HG03469 (cell line): Measurements from ENCODE around the gene CMTM7.
A peak's percentile ranks its signal among the peaks of the same experiment; 100 is the strongest.
"Not testable (repeated sequence)": the region's sequence is repeated elsewhere in the genome, so short reads cannot be mapped to it uniquely, and the experiment has no call there.

Experiments used
- ATAC-seq: cut with Tn5 transposase; IDR thresholded peaks from one replicate; pipeline ENCODE4 v1.9.1; 2021; ENCODE audit warnings: mild to moderate bottlenecking, moderate library complexity, moderate number of reproducible peaks; ENCODE audit not compliant: unreplicated experiment

The CMTM7 gene

DNA sequence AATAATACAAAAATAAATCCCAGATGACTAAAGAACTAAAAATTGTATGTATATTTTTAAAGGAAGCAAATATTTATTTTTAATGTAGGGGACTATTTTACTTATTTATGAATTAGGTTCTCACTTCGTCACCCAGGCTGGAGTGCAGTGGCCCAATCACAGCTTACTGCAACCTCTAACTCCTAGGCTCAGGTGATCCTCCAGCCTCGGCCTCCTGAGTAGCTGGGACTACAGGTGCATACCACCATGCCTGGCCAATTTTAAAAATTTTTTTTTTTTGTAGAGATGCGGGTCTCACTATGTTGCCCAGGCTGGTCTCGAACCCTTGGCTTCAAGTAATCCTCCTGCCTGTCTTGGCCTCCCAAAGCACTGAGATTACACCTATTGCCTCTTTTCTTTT, 42.6 kb downstream of the CMTM7 start:
- no peak for ATAC-seq

DNA sequence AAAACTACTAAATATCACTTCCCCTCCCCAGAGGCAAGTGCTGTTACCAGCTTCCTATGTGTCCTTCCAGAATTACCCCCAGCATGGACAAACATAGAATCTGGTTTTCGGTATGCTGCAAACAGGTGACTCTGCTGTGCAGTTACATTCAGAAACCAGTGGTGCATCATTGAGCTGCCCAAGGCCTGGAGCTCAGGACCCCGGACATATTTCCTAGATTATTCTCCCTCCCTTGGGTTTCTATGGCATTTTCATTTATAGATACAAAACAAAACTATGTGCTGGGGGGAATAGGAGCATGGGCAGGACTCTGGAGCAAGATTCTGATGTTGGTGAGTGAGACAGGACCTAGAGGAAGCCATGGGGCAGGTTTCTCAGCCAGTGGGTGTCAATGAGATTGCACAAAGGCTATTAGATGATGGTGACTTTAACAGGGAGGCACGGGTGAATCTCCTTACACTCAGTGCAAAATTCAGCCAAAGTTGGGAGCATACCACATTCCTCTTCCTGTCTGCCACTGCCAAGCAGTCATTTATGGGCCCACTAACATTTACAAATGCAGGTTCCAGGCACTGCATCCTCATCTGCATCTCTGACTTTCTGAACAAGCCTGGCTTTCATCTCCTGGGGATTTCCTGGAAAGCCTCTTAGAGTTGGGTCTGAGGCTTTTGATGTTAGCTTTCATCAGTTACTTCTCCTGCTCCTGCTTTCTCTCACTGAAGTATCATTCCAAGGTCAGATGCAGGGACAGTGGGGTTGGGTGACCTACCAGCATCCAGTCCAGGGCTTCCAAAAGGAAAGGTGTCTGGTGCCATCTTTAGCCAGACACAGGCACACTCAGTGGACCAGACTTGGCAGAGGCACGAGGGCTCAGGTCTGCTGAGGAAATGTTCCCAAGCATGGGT, 44.5 kb downstream of the CMTM7 start:
- no peak for ATAC-seq

DNA sequence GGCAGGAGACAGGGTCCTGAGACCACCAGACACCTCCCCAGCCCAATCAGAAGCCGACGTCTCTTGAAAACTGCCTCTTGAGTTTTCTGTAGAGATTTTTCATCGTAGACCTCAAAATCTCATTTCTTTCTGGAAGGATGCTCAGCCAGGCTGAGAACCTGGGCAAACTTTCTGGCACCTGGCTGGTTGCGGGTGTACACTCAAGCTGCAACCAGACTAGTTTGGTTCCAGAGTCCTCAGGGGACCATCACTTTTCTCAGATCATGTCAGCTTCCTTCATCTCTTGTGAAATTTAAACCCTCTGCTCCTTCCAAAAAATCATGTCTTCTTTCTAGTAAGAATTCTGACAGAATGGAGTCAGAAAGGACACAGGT, 45.1 kb downstream of the CMTM7 start:
- ATAC-seq, result no peak

DNA sequence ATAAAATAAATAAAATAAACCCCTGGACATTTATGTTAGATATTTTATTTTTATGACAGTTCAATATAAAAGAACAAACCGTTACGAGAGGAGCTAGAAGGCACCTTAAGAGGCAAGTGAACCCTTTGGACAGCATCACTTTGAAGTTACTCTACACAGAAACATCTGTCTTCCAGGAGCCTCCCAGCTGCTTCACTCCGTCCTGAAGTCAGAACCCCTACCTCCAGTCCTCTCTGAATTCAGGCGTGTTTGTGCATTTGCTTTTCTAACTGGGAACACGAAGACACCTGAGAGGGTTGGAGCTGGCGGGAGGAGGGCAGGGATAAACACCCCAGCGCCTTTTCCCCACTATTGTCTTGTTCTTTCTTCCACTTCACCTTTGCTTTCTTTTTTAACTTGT, 46.2 kb downstream of the CMTM7 start:
- ATAC-seq, result no peak

DNA sequence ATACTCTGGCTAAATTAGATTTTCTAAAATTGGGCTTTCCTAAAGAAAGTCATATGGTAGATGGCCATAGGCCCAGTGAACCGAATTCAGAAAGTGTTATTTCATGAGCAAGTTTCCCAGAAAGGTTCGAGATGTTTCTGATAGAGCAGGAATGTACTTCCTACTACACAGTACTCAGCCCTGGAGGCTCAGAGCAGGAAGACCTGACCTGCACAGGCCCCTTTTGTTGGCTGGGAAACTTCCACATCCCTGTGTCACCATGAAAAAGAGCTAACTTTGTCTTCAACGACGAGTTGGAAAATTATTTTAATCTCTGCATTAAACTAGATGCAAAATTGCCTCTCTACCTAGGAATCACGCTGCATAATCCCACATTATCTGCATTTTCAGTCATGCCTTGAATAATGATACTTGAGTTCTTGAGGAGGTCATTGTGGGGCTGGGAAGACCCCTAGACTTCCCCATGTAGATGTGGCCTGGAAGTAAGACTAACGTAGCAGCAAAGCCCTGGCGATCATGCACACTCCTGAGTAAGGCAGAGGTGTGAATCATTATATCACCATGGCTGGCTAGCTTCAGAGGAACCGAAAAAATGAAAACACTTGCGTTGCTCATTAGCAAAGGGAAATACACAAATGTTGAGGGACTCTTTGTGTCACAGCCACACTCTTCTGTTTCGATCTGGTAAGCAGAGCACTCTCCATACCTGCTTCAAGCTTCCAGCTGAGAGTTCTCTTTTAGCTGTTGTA, 47.1 kb downstream of the CMTM7 start:
- ATAC-seq, result peak; percentile 93

DNA sequence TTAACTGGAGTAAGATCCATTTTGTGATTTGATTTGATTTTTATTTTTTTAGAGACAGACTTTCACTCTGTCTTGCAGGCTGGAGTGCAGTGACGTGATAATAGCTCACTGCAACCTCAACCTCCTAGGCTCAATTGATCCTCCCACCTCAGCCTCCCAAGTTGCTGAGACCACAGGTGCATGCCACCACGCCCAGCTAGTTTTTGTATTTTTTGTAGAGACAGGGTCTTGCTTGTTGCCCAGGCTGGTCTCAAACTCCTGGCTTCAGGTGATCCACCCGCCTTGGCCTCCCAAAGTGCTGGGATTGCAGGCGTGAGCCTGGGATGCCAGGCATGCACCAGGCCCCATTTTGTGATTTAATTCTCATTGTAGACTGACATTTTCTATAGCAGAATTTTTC, 47.8 kb downstream of the CMTM7 start:
- ATAC-seq, result not testable (repeated sequence)

DNA sequence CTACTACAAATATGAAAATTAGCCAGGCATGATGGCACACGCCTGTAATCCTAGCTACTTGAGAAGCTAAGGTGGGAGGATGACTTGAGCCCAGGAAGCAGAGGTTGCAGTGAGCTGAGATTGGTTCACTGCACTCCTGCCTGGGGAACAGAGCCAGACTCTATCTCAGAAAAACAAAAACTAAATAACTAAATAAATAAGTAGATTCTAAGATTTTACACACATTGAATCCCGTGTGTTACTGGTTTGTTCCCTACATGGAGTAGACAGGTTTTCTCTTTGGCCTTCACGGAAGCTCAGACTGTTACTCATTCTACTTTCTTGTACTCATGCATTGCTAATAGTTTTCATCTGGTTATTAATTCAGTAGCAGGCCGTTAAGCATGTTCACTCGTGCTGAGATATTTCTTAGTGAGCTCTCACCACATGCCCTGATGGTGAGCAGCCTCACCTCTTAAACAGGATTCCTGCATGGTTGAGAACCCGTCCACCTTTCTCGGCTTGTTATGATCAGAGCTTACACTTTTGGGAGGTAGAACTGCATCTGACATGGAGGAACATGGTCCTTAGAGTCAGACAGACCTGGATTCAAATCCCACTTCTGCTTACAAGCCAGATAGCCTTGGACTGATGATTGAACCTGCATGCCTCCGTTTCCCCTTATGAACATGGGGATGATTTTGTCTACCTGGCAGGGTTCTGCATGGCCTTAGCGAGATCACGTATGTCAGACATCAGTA, 49.1 kb downstream of the CMTM7 start:
- no peak for ATAC-seq

DNA sequence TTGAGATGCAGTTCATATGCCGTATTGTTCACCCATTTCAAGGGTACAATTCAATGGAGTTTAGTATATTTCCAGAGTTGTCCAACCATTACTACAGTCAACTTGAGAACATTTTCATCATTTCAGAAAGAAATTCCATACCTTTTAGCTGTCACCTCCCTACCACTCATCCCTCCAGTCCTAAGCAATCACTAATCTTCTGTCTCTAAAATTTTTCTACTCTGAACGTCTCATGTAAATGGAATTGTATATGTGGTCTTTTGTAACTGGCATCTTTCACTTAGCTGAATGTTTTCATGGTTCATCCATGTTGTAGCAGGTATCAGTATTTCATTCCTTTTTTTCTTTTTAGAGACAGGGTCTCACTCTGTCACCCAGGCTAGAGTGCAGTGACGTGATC, 51.1 kb downstream of the CMTM7 start:
- no peak for ATAC-seq

DNA sequence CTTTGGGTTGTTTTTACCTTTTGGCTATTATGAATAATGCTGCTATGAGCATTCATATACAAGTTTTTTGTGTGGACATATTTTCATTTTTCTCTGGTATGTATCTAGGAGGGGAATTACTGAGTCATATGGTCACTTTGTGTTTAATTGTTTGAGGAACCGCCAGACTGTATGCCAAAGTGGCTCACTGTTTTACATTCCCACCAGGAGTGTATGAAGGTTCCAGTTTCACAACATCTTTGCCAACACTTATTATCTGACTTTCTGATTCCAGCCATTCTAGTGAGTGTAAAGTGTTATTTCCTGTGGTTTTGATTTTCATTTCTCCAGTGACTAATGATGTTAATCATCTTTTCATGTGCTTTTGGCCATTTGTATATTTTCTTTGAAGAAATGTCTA, 51.8 kb downstream of the CMTM7 start:
- no peak for ATAC-seq

DNA sequence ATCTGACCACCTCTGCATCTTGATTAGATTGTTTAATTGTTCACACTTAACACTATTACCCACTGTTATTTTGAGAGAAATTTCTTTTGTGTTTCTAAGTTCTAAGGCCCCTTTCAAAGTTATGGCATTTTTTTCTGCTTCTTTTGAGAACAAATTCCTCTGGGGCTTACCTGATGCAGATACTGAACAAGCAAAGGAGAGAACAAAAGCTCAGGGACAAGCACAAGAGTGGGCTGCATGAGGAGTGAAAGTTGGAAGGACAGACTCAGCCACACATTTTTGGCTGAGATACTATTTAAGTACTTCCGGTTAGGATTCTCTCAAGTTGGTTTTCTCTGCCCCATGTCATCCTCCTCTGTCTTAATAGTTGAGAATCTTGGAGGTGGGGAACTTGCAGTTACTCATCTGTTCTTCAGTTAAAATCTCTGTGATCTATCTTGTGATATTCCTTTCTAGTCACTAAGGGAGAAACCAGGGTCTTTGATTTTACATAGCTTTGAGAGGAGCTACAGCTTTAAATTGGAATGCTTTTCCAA, 56.3 kb downstream of the CMTM7 start:
- no peak for ATAC-seq

DNA sequence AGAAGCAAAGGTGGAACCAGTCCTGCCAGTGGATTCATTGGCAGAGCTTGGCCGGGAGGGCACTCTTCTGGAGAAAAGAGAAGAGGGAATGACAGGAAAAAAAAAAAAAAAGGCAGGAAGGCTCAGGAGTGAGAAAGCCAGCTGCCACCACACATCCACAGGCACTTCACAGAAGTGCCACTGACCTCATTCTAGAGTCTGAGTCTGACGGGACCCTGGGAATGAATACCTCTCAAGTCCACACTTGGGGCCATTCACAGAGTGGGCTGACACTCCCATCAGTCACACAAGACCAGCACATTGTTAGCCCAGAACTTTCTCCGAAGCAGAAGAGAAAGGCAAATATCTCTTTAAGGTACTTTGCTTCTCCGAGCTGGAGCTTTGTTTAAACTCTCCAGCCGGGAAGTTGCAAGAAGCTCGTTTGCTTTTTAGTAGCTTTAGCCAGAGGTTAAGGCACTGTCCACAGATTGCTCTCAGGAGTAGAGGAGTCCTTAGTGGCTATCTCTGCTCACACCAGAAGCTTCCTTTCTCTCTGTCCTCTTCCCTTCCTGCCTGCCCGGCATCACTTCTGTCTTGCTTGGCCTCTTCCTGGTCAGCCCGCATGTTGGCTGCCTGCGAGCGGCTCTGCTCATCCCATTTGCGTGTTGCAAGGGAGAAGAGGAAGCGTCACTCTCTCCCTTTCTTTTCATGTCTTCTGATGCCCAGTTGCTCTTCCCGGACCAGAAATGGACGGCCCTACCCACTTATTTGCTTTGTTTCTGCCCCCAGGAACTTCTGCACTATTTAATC, 57.2 kb downstream of the CMTM7 start:
- ATAC-seq, result no peak

DNA sequence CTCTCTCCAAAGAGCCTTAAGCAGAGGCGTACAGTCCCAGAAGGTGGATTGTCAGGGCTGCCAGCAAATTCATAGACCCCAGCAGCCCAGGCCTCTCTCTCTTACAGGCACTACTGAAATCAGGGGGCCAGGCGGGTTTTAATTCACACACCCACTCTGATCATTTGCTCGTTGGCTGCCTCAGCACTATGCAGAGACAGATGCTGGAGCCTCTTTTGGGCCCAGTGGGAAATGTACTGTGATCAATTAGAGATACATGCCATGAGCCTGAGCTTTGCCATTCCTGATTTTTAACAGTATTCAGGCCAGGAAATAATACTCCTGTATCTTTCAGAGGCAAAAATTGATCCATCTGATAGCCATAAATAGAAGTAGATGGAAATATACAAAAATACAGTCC, 58.0 kb downstream of the CMTM7 start:
- ATAC-seq, result no peak

DNA sequence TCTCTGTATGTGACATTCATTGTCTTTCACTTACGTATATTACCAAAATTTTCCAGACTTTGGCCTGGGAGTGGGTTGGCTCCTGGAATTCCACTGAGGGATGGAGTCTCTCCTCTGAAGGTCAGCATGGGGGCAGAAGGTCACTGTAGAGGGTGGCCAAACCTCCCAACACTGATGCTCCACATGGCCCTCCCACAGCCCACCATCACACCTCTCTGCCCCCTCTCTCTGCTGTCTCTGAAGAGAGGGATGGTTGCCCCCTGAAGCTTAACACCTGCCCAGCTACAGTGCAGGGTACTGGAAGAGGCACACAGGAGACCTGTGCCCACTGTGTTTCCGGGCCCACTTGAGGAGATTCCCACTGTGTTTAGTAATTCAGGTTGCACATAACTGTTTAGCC, 58.8 kb downstream of the CMTM7 start:
- ATAC-seq, result no peak

DNA sequence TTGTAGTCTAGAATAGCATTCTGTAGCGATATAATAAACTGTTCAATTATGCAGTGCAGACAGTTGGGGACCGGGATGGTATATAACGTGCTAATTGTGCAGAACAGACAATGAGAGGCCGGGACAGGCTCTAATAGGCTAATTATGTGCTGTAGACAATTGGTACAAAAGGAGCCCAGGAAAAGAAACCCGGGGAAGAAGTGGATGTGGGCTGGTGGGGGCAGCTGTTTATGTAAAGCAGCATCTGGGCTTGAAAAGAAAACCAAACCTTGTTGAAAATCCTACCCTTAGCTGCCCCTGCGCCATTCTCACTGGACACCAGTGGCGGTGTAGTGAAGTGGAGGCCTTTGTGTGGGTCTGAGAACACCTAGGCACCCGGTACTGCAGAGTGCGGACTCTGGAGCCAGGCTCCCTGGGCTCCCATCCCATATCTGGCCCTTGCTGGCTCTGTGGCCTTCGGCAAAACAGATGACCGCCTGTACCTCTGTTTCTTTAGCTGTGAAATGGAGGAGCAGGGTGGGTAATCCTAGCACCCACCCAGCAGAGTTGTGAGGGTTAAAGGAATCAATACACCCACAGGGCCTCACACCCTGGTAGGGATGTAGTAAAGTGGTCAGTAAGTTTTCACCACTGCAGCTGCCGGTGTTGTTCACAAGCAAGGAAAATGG, 59.5 kb downstream of the CMTM7 start:
- ATAC-seq, result no peak

DNA sequence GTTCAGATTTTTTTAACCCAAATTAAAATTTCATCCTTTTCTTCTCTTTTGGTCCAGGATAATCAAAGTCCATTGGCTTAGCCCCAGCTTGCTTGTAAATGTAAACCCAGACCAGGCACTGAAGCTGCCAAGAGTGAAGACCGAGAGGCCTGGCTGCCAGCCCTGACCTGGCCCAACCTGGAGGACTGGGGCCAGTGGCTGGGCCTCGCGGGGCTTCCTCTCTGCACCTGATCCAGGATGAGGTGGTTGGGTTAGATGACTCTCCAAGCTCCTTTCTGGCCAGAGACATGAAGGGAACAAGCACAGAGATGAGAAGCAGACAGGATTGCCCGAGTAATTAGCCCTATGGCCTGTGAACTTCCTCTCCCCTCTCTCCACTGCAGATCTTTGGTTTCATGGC, 60.4 kb downstream of the CMTM7 start:
- ATAC-seq, result no peak

DNA sequence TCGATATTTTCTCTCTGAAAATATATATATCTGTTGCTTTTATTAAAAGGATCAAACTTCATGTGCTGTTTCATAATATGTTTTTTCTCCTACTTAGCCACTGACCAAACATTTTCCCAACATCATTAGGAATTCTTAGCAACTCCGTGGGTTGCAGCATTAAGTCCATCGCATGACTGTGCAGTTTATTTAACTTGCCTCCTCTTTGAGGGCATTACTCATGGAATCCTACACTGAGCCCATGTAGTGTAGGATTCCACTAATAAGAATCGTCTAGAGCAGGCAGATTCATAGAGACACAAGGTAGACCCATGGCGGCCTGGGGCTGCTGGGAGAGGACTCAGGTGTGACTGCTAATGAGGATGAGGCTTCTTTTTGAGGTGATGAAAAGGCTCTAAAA, 61.7 kb downstream of the CMTM7 start:
- ATAC-seq, result no peak

DNA sequence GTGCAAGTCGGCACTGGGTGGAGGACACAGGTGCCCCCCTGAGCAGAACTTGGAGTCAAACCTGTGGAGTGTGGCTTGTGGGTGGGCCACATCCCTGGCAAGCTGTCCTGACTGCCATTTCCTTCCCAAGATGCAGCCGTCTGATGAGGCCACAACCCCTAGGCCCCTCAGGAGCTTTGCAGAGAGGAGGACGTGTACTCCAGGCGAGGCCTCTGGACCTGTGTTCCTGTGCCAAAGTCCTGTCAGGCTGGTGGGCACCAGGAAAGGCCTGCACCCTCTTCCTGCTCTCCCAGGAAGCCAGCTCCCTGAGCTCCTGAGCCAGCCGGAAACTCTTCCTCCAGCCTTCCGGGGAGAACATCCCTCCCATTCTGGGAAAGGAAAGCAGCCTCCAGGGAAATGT, 62.5 kb downstream of the CMTM7 start:
- ATAC-seq, result no peak

DNA sequence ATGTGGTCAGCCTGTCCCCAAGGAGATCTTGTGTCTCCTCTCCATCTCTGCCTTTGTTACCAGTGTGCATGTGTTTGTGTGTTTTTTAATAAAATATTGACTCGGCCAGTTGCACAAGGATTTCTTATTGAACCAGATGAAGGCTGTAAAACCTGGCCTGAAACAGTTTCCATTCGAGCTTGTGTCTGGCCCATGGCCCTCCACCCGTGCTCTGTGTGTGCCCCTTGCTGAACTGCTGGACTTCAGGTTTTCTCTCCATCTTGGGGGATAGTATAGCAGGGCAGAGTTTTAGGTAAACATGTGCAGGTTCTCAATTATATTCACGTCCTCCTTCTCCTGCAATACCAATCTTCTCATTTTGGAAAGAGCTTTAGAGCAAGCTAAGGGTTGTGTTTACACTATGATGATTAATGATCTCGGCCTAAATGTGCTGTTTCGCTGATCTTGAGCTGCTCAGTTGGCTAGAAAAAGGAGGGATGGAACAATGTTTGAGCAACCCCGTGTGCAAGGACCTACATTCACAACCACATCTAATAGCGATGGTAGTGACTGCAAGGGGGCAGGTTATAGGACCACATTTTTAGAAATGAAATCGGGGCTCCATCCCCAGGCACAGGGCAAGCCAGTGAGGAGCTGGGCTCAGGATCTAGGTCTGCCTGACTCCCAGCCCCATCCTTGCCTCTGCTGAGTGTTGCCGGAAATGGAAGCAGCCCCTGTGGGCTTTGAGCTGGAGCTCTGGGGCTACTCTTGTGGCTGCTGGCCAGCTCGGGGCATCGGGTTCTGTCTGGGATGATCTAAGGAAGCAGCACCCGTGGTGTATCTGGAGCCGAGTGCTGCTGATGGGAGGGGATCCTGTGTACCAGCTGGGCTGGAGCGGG, 63.3 kb downstream of the CMTM7 start:
- no peak for ATAC-seq
